Colon (tissue), 2 donors: ENCODE measurements around the gene CAMKK1.

Experiments used
- FAIRE-seq: peaks from 2 replicates; lab custom pipeline; 2012; peaks lifted over from hg19 to GRCh38; lab: Jason Lieb, UNC
- donor health status: control.
- donor health status: control.

CAMKK1 gene

DNA sequence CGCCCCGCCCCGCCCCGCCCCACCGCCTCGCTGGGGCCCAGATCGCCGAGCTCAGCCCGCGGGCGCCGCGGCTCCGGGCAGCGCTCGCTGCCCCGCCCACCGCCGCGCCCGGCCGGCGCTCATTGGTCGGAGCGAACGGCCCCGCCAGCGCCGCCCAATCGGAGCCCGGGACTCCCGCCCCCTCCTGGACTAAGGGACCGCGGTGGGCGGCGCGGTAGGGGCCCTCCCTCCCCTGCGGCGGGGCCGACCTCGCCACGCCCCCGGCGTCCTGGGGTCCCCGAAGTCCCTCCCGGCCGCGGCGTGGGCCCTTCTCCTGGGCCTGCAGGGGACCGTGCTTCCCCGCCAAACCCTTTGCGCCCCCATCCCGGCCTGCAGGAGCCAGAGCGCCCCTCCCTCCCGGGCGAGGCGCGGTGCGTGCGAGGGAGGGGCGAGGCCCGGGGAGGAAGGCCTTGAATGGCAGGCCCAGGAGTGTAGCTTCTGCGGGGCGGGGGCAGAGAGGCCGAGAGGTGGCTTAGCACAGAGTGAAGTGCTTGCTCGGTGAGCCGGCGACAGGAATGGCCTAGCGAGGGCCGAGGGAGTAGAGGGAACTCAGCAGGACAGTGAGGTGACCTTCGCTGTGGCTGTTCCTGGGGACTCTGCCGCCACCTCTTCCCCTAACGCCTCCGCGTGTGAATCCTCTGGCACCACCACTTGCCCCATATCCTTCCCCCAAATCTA lies at the start of gene CAMKK1:
TSS of gene CAMKK1 (minus strand) at position 51 of the 717 bp plus-strand sequence. CDS start 7,366 bp downstream, outside the sequence.
- FAIRE-seq = no peak

DNA sequence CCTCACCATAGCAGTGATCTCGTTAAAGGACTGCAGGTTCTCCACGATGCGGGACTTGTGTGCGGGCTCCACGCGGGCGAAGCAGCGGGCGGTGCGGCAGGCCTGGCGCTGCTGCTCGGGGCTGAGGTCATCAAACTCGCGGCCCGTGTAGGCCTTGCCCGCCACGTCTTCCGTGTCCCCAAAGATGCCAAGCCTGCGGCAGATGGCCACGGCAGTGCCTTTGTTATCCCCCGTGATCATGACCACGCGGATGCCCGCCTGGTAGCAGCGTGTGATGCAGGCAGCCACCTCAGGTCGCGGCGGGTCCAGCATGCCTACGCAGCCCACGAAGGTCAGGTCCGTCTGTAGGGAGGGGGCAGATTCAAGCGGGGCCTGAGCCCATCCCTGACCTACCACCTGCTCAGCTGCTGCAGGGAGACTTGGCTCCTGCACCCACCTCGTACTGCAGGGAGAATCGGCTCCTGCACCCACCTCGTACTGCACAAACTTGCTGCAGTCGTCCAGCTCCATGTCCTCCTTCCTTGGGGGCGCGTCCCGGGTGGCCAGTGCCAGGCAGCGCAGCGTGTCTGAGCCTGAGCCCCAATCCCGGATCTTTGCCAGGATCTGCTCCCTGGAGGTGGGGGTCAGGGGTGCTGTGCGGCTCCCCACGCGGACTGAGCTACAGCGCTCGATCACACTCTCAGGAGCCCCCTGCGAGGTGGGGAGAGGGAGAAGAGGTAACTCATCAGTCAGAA lies 48.3 kb upstream of the CAMKK1 start:
- FAIRE-seq = no peak

DNA sequence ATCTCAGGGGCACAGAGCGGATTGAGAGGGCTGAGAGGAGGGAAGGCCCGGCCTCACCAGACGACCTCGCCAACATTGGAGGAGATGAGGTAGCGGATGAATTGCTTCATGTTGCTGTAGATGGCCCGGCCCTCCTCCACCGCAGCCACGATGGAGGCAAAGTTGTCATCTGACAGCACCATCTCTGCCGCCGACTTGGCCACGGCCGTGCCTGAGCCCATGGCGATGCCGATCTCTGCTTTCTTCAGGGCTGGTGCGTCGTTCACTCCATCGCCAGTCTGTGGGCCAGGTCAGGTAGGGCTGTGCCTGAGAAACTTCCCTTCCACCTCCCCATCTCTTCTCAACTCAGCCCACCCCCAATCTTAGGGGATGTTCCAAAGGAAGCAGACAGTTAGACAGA lies 44.5 kb upstream of the CAMKK1 start:
- no peak for FAIRE-seq

DNA sequence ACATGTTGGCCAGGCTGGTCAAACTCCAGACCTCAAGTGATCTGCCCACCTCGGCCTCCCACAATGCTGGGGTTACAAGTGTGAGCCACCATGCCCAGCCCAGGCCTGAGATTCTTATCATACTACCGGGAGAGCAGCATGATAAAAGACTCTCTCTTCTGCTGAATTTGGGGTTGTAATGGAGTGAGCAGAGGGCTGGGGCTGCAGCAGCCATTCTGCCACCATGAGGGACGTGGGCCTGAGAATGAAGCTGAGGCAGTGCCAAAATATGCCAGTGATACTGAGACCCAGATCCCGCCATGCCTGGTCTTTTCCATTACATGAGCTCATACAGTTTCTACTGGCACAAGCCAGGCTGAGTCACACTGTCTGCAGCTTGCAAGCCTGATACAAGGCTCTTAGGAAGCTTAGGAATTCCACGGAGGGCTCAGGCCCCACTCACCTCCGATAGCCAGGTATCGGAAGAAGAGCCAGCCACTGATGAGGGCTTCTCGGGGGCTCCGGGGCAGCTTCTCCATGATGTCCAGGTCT lies 43.0 kb upstream of the CAMKK1 start:
- FAIRE-seq = no peak

DNA sequence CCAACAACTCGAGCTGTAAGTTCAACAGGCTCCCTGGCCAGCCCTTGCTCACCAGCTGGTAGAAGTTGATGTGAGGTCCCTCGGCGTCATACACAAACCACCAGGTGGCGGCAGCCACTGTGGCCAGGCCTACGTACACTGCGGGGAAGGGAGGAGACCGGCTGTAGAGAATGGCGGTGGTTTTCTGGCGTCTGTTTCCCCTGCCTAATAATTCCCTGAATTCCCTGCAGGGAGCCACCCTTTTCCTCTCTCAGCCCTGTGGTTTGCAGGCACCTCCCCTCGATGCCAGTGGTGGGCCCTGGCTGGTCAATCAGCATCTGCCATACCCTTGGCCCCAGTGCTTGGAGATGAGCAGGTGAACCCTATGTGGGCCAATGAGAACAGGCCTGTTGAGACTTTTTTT lies 42.3 kb upstream of the CAMKK1 start:
- no peak for FAIRE-seq

DNA sequence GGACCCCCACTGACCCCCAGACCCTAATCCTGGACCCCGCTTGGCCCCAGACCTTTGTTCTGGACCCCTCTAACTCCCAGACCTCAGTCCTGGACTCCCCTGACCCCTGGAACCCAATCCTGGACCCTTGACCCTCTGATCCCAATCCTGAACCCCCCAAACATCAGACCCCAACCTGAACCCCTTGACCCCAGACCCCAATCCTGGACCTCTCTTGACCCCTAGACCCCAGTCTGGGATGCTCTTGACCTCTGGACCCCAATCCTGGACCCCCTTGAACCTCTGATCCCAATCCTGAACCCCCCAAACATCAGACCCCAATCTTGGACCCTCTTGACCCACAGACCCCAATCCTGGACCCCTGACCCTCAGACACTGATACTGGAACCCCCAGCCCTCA lies 36.9 kb upstream of the CAMKK1 start:
- FAIRE-seq = no peak

DNA sequence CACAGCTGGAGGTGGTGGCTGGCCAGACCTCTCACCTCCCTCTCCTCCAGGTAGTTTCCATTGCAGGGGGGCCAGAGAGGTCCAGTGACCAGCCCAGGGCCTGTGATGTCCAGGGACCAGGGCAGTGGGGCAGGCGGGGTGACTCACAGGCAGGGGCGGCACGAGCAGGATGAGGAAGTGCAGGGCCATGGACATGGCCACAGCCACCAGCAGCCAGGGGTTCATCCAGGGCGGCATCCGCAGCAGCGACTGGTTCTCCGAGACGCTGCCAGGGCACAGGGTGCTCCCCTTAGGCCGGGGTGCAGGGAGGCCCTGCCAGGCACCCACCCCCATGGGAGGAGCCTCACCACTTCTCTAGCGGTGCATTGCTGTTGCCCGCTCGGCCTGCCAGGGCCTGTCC lies 36.3 kb upstream of the CAMKK1 start:
- no peak for FAIRE-seq

DNA sequence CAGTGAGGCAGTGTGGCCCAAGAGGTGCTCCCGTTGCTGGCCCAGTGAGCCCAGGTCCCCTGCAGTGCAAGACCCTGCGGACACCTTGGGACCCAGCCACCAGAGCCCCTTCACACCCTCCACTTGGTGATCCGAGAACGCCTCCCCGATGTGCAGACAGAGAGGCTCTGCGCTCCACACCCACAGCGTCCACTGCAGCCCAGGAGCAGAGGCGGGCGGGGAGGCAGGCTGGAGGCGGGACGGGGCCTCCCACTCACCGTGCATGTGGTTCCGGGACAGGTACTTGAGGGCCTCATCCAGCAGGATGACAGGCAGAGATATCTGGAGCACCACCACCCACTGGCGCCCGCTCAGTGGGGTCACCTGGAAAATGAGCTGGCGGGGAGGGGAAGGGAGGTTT lies 35.6 kb upstream of the CAMKK1 start:
- FAIRE-seq = no peak

DNA sequence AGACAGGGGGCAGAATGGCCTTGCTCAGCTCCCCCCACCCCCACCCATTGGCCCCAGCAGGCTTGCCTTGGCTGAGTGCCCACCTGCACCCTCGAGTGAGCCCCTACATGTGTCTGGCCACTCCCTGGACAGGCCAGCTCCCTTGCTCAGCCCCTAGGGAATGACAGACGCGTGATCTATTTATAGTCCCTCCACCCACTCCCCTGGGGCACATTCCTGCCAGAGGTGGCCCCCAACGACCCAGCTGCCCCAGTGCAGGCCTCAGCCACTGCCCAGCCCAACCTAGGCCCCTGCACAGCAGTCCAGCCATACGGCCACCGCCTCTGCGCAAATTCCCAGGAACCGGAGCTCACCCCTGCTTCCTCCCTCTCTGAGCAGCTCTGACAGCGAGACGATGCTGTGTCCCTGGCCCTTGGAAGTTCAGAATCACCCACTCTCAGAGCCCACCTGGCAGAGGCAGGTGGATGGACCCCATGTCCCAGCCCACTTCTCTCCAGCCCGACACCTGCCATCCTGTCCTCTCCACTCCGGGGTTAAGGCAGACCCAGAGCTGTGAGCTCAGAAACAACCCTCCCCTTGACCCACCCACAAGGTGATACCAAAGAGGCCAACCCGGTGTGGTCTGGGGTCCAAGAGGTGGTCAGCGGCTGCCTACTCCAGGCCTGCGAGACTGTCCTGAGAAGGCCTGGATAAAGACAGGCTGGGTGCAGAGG lies 34.9 kb upstream of the CAMKK1 start:
- no peak for FAIRE-seq

DNA sequence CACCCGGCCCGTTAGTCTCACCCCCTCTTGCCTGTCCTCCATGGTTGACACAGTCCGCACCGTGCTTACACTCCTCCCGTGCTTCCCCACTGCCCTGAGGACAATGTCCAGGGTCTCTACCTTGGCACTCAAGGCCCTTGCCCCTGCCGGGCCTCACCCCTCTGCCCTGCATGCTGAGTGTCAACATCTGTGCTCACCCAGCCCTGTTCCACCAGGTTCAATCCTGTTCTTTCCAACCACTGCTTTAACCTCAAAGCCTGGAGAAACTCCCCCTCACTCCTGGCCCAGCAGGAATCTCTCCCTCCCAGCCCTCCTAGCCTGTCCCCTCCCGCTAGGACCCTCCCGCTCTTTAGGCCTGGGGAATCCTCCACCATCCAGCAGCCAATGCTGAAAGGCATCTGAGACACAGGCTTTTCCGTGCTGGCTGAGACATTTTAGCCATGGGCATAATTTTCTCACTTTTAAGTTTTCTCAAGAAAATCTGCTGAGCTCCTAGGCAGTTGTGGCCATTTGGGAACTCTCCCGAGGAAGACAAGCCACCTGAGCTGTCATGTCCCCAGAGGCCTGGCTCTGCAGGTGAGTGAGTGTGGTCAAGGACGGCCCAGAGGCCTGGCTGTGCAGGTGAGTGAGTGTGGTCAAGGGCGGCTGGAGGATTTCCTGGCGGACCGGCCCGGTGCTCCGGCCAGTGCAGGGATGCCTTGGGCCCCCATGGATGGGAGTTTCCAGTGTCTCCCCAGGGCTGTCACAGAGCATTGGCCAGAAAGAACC lies 34.2 kb upstream of the CAMKK1 start:
- no peak for FAIRE-seq

DNA sequence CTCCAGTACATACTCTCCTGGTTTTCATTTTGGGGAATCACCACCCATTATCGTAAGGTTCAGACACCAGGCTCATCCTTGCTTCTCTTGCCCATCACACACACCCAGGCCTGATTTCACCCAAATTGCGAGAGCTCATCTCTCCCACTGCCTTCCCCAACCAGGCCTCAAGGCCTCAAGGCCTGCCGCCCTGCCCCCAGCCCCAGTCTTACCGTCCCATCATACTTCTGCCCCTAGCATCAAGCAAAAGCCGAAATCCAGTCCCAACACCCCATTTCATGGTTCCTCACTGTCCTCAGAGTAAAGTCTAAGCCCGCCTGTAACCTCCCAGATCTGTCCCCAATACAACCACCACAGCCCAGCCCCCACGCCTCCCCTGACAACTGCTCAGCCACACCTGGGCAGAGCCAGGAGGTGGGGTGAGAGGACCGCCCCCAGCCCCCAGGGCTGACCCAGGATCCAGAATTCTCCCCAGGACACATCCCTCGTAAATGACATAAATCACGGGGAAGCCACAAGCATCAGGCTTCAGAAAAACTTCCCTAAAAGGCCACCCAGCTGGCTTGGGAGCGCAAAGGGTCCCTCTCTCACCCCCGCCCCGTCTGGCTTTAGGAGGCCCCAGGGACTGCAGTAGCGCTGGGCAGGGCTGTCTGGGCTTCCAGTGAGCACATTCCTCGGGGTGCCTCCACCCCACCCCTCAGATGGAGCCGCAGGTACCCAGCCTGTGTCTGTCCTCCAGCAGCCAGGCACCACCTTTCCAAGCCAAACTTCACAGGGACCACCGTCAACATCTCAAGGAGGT lies 33.0 kb upstream of the CAMKK1 start:
- no peak for FAIRE-seq

DNA sequence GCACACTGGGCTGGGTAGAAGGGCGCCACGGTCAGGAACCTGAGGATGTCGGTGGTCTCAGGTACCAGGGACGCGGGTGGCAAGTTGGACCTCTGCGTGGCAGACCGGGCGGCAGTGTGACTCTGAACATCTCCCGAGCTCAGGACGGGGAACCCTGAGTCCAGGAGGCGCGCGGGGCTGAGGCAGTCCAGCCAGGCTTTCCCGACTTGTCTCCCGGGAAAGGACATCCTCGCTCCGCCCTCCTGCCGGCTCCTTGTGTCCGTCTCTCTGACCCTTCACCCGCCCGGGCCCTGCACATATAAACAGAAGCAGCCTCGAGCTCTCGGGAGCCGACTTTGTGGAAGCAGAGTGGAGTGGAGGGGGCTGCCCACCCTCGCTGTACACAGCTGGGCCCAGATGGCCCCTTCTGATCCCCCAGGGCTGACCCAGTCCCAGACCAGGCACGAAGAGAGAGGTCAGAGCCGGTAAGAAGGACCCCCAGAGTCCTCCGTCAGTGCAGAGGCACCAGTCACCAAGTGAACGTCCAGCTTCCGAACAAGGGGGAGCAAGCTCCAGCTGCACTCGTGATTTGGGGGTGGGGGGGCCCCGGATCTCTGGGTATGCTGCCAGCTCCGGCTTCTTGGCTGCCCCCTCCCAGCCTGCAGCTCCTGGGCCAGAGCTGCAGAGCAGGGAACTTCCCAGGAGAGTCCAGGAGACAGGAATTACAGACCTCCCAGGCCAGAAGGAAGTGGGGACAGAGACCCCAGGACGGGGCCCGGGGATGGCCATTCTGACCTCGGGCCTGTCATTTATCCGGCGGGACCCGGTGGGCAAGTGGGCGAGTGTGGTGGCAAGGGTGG lies 31.9 kb upstream of the CAMKK1 start:
- no peak for FAIRE-seq

DNA sequence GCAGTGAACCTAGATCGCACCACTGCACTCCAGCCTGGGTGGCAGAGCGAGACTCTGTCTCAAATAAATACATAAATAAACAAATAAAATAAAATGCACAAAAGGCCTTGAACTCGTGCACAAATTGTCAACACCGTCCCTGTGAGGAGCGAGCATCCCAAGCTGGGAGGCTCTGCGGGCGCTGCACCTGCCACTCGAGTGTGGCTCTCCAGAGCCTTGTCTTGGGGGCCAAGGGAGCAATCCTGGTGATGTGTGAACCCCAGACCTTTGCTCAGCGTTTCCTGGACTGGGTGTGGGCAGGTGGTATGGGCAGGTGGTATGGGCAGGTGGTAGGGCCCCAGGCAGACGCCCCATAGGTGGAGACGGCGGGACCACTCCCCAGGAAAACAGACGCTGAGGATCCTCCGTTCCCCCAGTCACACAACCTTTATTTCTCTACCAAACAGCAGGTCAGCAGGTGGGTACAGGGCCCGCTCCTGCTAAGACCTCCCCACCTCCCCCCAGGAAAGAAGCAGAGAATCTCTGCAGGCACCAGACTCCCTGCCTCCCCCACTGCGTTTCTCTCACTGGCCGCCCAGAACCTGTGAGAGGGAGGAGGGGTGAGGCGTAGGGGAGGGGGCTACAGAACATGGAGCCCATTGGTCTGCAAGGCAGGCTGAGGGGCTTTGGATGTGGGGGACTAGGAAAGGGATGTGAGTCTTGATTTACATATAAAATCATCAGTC lies 30.8 kb upstream of the CAMKK1 start:
- FAIRE-seq = no peak

DNA sequence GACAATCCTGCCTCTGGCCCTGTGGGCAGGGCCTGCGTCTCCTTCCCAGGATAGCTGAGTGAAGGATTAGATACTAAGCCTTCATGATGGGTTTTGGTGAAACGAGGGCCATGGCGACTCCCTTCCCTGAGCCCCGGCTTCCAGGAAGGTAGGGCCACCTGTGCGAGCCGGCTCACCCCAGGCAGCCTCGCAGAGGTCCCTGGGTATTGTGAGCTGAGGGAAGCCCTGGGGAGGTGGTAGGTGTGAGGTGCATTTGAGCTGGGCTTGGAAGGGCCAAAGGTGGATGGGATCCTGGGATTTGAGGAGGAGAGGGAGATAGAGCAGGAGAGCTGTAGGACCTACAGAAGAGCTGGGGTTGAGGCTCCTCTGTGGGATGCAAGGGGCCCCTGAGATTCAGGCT lies 29.9 kb upstream of the CAMKK1 start:
- FAIRE-seq = no peak

DNA sequence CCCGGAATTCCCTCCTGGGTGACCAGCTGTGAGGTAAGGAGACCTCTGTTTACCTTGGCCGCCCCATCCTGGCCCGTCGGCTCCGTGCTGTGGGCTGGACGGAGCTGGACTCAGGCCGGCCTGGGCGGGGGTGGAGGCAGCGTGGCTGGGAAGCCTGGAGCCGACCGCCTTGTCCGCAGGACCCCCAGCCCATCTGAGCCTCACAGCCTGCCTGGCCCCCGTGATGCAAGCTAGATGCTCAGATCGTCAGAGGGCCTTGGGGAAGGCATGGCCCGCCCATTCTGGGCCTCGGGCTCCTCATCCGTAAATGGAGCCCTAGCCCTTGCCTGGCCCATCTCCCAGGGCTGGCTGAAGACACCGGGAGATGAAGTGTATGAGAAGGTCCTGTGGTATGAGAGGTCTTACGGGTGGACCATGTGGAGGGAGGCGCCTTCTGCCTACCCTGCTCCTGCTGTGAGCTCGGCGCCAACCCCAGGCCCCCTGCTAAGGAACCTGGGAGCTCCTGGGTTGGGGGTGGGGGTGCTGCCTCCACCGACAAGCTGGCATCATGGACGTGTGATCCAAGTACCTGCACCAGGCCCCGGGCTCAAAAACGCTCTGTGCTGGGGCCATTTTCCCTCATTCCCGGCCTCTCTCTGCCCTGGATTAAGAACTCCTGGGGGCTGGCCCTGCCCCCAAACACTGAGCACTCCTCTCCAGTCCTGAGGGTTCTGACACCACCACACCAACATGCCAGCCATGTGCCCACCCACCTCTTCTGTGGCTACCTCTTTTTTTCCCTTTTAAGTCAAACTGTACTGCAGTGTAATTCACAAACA lies 28.9 kb upstream of the CAMKK1 start:
- FAIRE-seq = no peak

DNA sequence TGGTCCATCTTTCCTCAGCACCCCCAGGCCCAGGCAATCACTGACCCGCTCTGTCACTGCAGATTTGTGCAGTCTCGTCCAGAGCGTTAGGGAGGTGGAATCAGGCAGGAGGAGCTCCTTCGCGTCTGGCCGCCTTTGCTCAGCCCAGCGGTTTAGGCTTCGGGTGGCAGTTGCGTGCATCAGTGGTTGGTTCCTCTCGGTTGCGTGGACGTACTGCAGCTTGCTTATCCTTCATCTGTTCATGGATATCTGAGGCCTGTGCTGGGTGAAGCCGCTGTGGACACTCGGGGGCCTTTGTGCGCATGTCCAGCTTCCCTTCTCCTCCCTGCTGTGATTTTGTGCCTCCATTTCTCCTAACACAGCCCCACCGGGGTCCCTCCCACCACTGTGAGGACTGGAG lies 28.2 kb upstream of the CAMKK1 start:
- no peak for FAIRE-seq

DNA sequence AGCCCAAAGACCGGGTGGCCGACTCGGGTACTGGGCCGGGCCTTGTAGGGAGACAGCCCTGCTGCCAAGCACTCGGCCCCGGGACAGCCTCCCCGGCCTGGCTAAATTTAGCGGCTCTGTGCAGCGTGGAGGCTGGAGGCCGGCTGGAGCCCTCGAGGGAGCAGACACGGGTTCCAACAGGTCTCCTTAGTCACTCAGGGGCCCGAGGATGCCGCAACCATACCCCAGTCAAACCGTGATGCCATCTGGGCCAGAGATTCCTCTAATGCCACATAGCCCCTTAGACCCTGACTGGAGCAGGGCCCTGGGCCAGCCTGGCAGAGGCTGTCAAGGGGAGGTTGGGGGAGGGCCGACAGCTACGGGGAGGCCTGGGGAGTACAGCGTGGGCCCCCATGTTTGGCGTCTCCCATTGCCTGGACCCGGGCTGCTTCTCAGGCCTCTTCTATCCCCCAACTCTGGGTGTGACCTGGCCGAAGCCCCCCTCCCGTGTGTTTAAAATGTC lies 26.3 kb upstream of the CAMKK1 start:
- no peak for FAIRE-seq

DNA sequence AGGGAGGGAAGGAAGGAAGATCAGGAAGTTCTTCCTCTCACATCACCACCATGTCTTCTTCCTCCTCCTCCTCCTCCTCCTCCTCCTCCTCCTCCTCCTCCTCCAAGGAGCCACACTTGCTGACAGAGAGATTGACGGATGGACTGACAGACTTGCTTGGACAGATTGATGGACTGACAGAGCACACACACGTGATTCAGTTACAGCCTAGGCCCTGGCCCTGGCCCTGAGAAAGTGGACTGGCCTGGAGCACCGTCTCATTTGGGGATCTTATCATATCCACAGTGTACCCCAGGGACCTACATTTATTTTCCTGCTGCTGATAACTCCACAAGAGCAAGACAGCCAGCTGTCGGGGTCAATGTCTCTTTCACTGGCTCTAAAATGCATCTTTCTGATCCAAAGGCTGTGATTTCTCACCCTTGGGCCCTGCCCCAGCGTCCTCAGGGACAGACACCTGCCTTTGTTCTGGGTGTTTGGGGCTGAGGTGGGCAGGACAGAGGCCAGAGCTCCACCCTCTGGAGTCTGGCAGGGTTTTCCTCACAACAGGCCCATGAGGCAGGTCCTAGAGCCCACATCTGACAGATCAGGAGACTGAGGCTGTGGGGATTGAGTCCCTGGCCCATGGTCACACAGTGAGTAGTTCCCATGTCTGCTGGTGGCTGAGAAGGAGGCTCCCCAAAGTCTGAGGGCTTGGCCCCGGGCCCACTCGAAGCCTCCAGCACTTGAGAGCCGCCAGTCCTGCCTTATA lies 25.7 kb upstream of the CAMKK1 start:
- FAIRE-seq = no peak
